Measurements from ENCODE around the gene ARHGEF11.

The ARHGEF11 gene

GRCh38 chr1:156959925-156960324, 85.6 kb downstream of the ARHGEF11 start:
- H3K4me2 ChIP-seq = peak overlapping the region; percentile 83 to 100 (median 97)
- H3K27me3 ChIP-seq = no peaks in the 10 kb centered on the region
- H3K36me3 ChIP-seq = peaks cover 58 to 70% (median 65%) of the 10 kb centered on the region in 11 experiments
- H3K9me3 ChIP-seq (replicated peaks in 1 of 11) = no peaks in the 10 kb centered on the region
- 0 out of 22 replicates have a peak overlapping the region, but pooled peaks of 1 of the 11 experiments have one; percentile 4 for H3K9ac ChIP-seq
- peaks cover 0 to 67% (median 24%) of the 10 kb centered on the region in 11 experiments; a peak in 15 of 22 replicates for H4K20me1 ChIP-seq
- H3K4me1 ChIP-seq = peaks cover 32 to 67% (median 56%) of the 10 kb centered on the region in 10 experiments
- H3K27ac ChIP-seq = peak overlapping the region in 1 of 11 experiments; percentile 6; a peak in 1 of 22 replicates
- no peak for TF ChIP-seq Cebpa-rat (IDR thresholded peaks at IDR 0.05)
- H3K4me3 ChIP-seq = 0 out of 20 replicates have a peak overlapping the region, but pooled peaks of 1 of the 10 experiments have one; percentile 12

- no peak for TF ChIP-seq Cebpa-rat (IDR thresholded peaks at IDR 0.05)
- peak overlapping the region in 7 of 11 experiments; percentile 28 to 98 (median 97); a peak in 13 of 22 replicates for H3K4me2 ChIP-seq
- H3K36me3 ChIP-seq = peaks cover 63 to 72% (median 70%) of the 10 kb centered on the region in 11 experiments
These were observed 86.1 kb downstream of the ARHGEF11 start for GRCh38 chr1:156959414-156959813.

GRCh38 chr1:156958247-156958714, 87.3 kb downstream of the ARHGEF11 start:
- TF ChIP-seq Cebpa-rat (IDR thresholded peaks at IDR 0.05) = no peak
- Histone ChIP-seq H4K20me1 (peaks cover 0 to 79% (median 24%) of the 10 kb centered on the region in 11 experiments; a peak in 15 of 22 replicates), H3K4me3 (no peak overlapping the region), H3K27ac (no peak overlapping the region), H3K9ac (0 out of 22 replicates have a peak overlapping the region, but pooled peaks of 1 of the 11 experiments have one; percentile 4), H3K9me3 (replicated peaks in 1 of 11) (no peaks in the 10 kb centered on the region), H3K4me2 (peak overlapping the region in 2 of 11 experiments; percentile 83 to 97; a peak in 1 of 22 replicates), H3K36me3 (peaks cover 72 to 84% (median 81%) of the 10 kb centered on the region in 11 experiments), H3K4me1 (peaks cover 22 to 53% (median 45%) of the 10 kb centered on the region in 10 experiments), H3K27me3 (no peaks in the 10 kb centered on the region)

More at GRCh38 chr1:156959414-156959813, 86.1 kb downstream of the ARHGEF11 start:
- H4K20me1 ChIP-seq = peaks cover 0 to 72% (median 24%) of the 10 kb centered on the region in 11 experiments; a peak in 15 of 22 replicates
- H3K27me3 ChIP-seq = no peaks in the 10 kb centered on the region
- peak overlapping the region in 4 of 11 experiments; percentile 6 to 28 (median 16); a peak in 5 of 22 replicates for H3K9ac ChIP-seq
- H3K4me3 ChIP-seq = no peak overlapping the region; a peak in 1 of 20 replicates
- no peaks in the 10 kb centered on the region for H3K9me3 ChIP-seq (replicated peaks in 1 of 11)
- H3K27ac ChIP-seq = no peak overlapping the region; a peak in 1 of 22 replicates
- H3K4me1 ChIP-seq = peaks cover 28 to 65% (median 53%) of the 10 kb centered on the region in 10 experiments

DNA sequence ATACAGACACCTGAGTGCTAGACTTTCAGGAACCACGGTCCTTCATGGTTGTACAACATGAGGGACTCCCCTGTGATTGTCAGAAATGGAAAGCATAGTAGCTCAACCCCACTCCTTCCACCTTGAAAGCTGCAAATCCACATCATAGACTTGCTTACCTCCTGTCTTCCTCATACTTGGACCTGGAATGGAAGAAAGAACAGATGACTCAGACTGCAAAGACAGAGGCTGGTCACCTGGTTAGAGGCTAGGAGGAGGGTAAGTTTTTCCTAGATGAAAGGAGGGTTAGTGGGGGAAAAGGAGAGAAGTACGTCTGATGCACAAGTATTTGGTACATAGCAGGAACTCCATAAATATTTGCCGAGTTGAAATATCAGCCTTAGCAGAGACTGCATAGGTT, 87.9 kb downstream of the ARHGEF11 start:
- Histone ChIP-seq H3K9me3 (replicated peaks in 1 of 11) (no peaks in the 10 kb centered on the region), H3K4me1 (peaks cover 22 to 47% (median 38%) of the 10 kb centered on the region in 10 experiments), H3K9ac (no peak overlapping the region), H3K27ac (no peak overlapping the region), H3K4me3 (no peak overlapping the region), H3K27me3 (no peaks in the 10 kb centered on the region), H3K36me3 (peaks cover 79 to 90% (median 87%) of the 10 kb centered on the region in 11 experiments), H4K20me1 (peaks cover 0 to 86% (median 24%) of the 10 kb centered on the region in 11 experiments; a peak in 15 of 22 replicates), H3K4me2 (no peak overlapping the region)
- TF ChIP-seq Cebpa-rat (IDR thresholded peaks at IDR 0.05) = no peak

GRCh38 chr1:156956333-156956732, 89.2 kb downstream of the ARHGEF11 start:
- Histone ChIP-seq H3K27me3 (no peaks in the 10 kb centered on the region), H3K9me3 (replicated peaks in 1 of 11) (no peaks in the 10 kb centered on the region), H3K27ac (no peak overlapping the region), H3K36me3 (peaks cover 90 to 100% (median 97%) of the 10 kb centered on the region in 11 experiments), H3K9ac (no peak overlapping the region), H3K4me3 (no peak overlapping the region), H3K4me1 (peaks cover 15 to 34% (median 25%) of the 10 kb centered on the region in 10 experiments), H3K4me2 (no peak overlapping the region), H4K20me1 (peaks cover 0 to 93% (median 23%) of the 10 kb centered on the region in 11 experiments; a peak in 15 of 22 replicates)
- TF ChIP-seq Cebpa-rat (IDR thresholded peaks at IDR 0.05) = no peak

DNA sequence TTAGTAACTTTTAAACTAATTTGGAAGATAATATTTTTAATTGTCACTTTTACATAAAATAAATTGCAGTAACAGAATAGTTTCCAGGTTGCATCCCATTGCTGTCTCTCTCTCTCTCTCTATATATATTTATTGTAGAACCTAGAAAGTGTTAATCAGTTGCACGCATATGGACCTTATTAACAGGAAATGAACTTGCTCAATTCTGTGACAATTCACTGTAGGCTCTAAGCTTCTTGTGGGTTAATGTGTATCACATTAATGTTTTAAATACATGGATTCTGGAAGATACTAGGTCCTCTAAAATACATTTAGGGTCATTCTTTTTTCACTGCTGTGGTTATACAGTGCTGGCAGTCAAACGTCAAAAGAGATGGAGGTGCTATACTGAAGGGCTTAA, 92.0 kb downstream of the ARHGEF11 start:
- H3K4me3 ChIP-seq = no peak overlapping the region
- H3K27me3 ChIP-seq = no peaks in the 10 kb centered on the region
- no peaks in the 10 kb centered on the region for H3K9me3 ChIP-seq (replicated peaks in 1 of 11)
- H3K4me2 ChIP-seq = no peak overlapping the region
- no peak overlapping the region for H3K9ac ChIP-seq
- H3K27ac ChIP-seq = no peak overlapping the region
- H3K36me3 ChIP-seq = peaks cover 98 to 100% (median 100%) of the 10 kb centered on the region in 11 experiments
- H4K20me1 ChIP-seq = peaks cover 0 to 91% (median 4%) of the 10 kb centered on the region in 11 experiments; a peak in 10 of 22 replicates
- no peak for TF ChIP-seq Cebpa-rat (IDR thresholded peaks at IDR 0.05)
- H3K4me1 ChIP-seq = peaks cover 0 to 7% (median 1%) of the 10 kb centered on the region in 10 experiments; a peak in 7 of 20 replicates

- TF ChIP-seq Cebpa-rat (IDR thresholded peaks at IDR 0.05) = no peak
- H4K20me1 ChIP-seq = peaks cover 0 to 90% (median 0%) of the 10 kb centered on the region in 11 experiments; a peak in 7 of 22 replicates
- no peaks in the 10 kb centered on the region for H3K9me3 ChIP-seq (replicated peaks in 1 of 11)
- no peaks in the 10 kb centered on the region for H3K27me3 ChIP-seq
- H3K27ac ChIP-seq = no peak overlapping the region
- no peak overlapping the region for H3K4me2 ChIP-seq
- no peak overlapping the region for H3K9ac ChIP-seq
- H3K4me3 ChIP-seq = no peak overlapping the region
- H3K36me3 ChIP-seq = peaks cover 98 to 100% (median 100%) of the 10 kb centered on the region in 11 experiments
- H3K4me1 ChIP-seq = peaks cover 0 to 7% (median 0%) of the 10 kb centered on the region in 10 experiments; a peak in 1 of 20 replicates
These were observed 94.2 kb downstream of the ARHGEF11 start for GRCh38 chr1:156951371-156951770.

GRCh38 chr1:156949127-156949526, 96.4 kb downstream of the ARHGEF11 start:
- no peak overlapping the region for H3K9ac ChIP-seq

GRCh38 chr1:156948708-156949107, 96.8 kb downstream of the ARHGEF11 start:
- Histone ChIP-seq H3K4me2 (no peak overlapping the region), H3K4me1 (peaks cover 0 to 7% (median 0%) of the 10 kb centered on the region in 10 experiments; a peak in 1 of 20 replicates), H3K27ac (no peak overlapping the region), H3K27me3 (no peaks in the 10 kb centered on the region), H3K9me3 (replicated peaks in 1 of 11) (no peaks in the 10 kb centered on the region), H4K20me1 (peaks cover 0 to 90% (median 6%) of the 10 kb centered on the region in 11 experiments; a peak in 8 of 22 replicates), H3K4me3 (no peak overlapping the region), H3K9ac (no peak overlapping the region), H3K36me3 (peaks cover 98 to 100% (median 100%) of the 10 kb centered on the region in 11 experiments)
- no peak for TF ChIP-seq Cebpa-rat (IDR thresholded peaks at IDR 0.05)

More at GRCh38 chr1:156949127-156949526, 96.4 kb downstream of the ARHGEF11 start:
- Histone ChIP-seq H3K27ac (no peak overlapping the region), H3K36me3 (peaks cover 98 to 100% (median 100%) of the 10 kb centered on the region in 11 experiments), H3K27me3 (no peaks in the 10 kb centered on the region), H3K4me1 (peaks cover 0 to 7% (median 0%) of the 10 kb centered on the region in 10 experiments; a peak in 1 of 20 replicates), H3K4me2 (no peak overlapping the region), H4K20me1 (peaks cover 0 to 90% (median 6%) of the 10 kb centered on the region in 11 experiments; a peak in 8 of 22 replicates), H3K9me3 (replicated peaks in 1 of 11) (no peaks in the 10 kb centered on the region), H3K4me3 (no peak overlapping the region)
- no peak for TF ChIP-seq Cebpa-rat (IDR thresholded peaks at IDR 0.05)
